Activated naive CD4-positive, alpha-beta T cell (primary cell): Measurements from ENCODE around the gene HEG1.
A peak's percentile ranks its signal among the peaks of the same experiment; 100 is the strongest.

Experiments
- DNase-seq, 4 experiments: peaks; one replicate each; lab custom pipeline; 2025; lab: John Stamatoyannopoulos, UW

Gene HEG1

DNA sequence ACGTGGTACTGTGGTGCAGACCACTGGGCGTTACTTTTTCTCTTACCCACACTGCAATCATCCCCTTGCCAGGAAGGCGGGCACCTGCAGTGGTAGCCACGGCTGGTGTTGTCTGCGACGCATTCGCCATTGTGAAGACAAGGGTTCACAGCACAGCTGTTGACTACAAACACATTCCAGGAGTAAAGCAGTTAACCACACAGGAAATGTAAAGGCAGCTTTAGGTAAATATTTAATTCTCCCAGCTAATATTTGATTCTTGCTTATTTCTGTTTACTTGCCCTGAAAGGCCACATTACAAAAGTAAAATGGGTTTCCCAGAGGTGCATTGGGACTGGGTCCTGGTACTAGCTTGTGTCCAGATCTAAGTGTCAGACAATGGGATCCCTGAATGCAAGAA is 45.4 kb downstream of the HEG1 start:
- DNase-seq: no peak

DNA sequence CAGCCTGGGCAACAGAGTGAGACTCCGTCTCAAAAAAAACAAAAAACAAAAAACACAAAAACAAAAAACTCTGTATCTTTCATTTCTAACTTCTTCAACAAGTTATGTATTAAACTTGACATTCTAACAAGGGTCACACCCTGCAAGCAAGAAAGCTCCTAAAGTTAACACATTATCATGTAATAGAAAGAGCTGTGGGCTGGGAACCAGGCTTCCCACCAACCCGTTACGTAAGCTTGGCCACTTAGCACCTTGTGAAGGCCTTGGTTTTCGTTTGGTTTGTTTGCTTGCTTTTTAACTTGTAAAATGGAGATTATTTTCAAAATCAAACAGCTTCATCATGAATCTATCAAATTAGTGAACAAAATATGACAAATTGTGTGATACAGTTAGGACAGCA is 47.0 kb downstream of the HEG1 start:
- no peak for DNase-seq

DNA sequence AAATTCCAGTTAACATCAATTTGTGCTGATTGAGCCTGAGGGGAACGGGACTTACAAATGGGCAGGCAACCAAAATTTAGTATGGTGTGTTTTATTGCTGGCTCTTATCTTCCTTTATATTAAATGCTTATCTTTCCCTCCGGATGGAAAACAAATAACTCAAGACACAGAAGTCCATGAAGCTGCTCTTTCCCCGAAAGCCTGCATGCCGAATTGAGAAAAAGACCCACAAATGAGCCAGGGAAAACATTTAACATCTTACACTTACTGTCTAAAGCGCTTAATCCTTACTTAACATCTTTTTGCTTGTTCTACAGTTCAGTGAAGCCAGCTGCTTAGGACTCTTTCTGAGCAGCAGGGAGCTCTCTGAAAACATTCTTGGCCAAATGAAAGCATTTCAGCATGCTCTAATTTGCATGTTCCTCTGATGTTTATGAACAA is 49.5 kb downstream of the HEG1 start:
- no peak for DNase-seq

DNA sequence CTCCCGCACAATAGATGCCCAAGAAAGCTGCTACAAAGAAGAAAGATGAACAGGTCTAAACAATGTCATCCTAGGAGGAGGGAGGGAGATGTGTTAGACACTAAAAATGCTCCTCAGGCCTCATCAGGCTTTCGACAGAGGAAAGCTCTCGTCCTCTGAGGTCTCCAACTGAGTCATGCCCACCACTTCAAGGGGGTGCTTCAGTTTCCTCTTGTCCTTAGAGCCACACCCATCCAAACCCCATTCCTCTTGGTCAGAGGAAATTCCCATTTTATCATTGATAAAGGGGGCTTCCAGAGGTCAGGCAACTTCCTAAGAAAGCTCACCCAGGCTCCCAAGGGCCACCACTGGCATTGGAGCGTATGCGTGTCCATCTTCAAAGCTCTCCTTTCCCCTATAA is 50.1 kb downstream of the HEG1 start:
- no peak for DNase-seq

DNA sequence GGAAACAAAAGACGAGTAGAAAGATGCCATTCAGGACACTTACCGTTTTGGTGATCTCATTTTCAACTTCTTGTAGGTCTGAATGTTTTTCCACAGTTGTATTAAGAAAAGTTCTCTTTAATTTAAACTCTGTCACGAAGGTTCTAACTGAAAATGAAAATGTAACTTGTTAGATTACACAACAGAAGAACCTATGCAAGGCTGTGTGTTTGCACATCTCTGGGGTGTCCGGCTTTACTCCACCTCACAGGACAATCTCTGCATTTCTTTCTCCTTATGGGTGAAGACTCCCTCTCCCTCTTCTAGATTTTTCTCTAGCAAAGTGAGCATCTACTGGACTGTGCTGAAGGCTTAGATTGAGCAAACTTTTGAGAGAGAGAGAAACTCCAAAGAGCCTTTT is 50.6 kb downstream of the HEG1 start:
- no peak for DNase-seq

- no peak for DNase-seq
These were observed 51.8 kb downstream of the HEG1 start for GRCh38 chr3:125003859-125004595.

- DNase-seq: no peak
These were observed 52.4 kb downstream of the HEG1 start for GRCh38 chr3:125003369-125003853.

DNA sequence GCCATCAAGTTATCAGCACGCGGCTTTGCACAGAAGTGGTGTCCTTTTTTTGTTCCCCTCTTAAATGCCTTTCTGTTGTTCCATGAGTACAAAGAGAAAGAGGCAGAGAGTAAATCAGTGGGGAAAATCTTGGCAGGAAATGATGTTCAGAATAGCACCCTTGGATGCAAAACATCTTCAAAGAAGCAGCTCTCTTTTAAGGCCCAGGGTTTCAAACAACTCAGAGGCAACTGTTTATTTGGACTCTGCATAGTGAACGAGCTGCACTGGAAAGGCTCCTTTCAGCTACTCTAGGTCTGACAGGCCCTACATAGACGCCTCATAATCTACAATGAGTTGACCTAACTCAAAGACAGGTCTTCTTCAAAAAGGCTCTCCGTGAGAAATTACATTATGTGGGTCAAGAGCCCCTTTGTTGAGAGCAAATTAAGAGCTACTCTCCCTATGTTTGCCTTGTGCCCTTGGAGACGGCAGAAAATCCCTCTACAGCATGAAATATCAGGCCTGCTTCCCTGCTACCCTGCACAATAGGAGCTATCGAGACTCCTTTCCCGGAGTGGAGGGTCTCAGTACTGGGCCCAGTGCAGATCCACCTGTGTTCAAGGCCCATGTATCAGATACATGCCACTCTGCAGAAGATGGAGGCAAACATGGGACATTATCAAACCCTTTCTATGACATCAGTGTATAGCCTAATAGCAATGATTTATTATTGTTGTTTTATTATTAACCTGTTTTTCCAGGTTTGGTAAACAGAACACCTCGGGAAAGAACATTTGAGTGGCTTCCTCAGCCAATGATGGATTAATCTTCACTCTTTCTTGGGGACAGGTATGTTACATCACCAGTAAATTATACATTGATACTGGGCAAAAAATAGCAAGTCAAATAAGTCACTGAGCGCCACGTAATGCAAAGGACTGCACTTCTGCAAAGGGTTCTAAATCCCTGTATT is 53.1 kb downstream of the HEG1 start:
- no peak for DNase-seq

- no peak for DNase-seq
These were observed 54.0 kb downstream of the HEG1 start for GRCh38 chr3:125001557-125002413.

DNA sequence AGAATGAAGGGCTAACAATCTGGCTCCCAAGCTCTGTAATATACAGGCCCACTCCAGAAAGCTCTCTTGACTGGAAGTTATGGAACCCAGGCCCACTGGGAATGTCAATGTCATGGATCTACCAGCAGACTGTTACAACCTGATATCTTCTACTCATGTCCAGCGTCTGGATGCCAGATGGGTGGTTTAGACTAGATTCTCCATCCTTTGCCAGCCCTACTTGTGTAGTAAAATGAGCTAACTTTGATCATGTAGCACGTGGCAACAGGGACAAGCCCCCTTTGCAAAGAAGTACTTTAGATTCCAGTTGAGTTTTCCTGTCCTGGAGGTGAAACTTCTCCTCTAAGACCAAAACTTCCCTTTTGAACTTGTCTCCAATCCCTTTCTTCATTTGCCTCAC is 55.1 kb downstream of the HEG1 start:
- no peak for DNase-seq

DNA sequence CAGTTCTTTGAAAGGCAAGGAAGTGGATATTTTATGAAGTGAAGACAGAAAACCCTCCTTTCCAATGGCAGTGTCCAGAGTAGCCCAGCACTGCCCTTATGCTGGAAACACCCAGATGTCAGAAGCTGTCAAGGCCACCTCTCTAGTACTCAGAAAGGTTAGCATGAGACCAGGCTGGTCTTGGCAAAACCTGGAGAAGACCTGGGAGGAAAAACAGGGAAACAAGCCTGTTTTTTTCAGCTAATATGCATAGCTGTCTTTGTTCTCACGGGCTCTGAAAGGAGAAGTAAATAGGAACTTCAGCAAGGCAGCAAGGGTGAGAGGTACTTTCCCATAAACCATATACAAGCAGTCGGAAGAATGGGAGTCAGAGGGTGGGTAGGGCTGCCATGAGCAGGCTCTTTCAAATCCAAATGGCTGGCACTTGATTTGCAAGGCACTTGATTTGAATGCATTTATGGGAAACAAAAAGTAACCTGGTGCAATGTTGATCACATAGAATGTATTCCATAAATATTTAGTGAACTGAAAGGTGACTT is 55.8 kb downstream of the HEG1 start:
- no peak for DNase-seq

DNA sequence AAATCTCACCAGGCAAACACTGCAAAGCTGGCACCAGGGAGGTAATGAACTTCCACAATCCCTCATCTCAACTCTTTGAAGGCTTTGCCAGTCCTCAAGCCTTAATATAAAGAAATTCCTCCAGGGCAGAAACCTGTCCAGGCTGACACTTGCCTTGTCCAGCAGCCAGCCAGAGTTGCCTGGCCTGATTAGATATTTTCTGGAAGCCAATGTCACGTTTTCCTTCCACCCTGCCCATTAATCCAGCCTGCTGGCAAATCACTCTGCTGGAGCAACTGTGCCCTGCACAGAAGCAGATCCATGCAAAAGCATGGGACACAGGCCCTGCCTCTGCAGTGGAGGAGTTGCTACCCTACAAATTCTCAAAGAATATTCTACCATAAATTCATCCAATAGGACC is 56.5 kb downstream of the HEG1 start:
- DNase-seq: no peak

GRCh38 chr3:124998247-124998630 is 57.6 kb downstream of the HEG1 start:
- DNase-seq: no peak

DNA sequence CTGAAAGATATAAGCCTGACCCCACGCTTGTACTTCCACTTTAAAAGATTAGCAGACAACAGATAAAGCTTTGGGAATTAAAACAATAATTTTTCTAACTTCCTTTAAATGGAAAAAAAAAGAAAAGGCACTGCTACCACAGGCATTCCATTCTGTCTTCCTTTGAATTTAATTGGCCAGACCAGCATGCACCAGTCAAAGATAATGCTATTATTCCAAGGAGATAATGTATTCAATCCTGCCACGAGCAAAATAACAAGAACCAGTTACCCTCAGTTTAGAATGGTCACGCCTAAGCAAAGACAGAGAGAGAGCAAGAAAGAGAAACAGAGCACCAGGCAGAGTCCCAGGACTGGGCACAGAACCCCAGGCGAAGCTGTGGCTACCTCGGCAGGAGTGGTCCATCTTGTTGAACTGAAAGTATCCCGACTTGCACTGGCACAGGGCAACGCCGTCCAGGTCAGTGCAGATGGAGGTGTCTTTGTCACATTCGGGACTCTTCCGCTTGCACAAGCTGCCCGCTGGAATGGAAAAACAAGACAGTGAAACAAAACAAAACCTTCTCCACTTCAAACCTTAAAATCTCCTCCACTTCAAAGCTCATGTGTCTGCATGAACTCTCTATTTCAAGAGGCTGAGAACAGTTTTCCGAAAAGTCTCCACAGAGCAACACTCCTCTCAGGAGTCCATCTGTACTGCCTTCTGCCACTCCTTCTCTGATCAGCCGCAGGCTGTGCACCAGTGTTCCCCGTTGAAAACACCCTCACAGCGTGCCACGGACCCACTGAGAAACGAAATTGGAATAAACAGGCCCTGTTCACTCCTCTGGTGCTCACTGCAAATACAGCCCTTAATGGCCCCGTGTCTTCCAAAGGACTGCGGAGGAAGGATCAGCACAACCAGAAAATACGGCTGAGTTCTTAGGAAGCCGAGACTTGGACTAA is 58.2 kb downstream of the HEG1 start:
- no peak for DNase-seq

- peak in 2 of 4 experiments; percentile 1 to 29 for DNase-seq
These were observed 60.3 kb downstream of the HEG1 start for GRCh38 chr3:124995460-124995994.

DNA sequence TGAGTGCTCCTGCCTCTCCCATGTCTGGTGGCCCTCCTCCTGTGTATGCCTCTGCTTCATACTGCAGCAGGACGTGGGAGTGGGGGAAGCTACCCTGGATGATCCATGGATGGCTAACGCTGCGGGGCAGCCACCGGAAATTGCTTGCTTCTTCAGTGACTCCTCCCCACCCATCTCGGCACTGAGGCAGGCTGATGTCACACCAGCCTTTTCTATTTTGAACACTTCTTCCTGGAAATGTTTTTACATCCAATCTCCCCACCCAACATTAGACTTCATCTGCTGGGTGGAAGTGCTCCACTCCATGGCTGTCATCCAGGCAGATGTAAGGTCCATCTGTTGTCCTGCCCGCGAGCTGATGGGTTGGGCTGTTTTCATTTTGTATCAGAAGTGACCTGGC is 62.3 kb downstream of the HEG1 start:
- no peak for DNase-seq

DNA sequence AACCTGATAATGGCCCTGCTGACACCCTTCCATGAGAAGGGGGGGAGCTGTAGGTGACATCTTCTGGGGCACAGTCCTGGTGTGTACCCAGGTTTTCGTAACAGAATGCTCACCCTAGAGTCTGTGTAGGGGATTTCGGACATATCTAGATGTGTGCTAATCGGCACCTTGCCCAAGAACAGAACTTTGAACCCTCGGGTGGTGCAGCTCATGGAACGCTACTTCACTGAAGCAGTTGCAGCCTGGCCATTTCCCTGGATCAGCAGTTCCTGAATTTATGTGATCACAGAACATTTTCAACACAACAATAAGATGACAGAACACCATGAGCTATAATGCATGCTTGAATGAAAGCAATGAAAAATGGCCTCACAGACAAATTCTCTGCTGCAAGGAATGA is 63.8 kb downstream of the HEG1 start:
- no peak for DNase-seq

DNA sequence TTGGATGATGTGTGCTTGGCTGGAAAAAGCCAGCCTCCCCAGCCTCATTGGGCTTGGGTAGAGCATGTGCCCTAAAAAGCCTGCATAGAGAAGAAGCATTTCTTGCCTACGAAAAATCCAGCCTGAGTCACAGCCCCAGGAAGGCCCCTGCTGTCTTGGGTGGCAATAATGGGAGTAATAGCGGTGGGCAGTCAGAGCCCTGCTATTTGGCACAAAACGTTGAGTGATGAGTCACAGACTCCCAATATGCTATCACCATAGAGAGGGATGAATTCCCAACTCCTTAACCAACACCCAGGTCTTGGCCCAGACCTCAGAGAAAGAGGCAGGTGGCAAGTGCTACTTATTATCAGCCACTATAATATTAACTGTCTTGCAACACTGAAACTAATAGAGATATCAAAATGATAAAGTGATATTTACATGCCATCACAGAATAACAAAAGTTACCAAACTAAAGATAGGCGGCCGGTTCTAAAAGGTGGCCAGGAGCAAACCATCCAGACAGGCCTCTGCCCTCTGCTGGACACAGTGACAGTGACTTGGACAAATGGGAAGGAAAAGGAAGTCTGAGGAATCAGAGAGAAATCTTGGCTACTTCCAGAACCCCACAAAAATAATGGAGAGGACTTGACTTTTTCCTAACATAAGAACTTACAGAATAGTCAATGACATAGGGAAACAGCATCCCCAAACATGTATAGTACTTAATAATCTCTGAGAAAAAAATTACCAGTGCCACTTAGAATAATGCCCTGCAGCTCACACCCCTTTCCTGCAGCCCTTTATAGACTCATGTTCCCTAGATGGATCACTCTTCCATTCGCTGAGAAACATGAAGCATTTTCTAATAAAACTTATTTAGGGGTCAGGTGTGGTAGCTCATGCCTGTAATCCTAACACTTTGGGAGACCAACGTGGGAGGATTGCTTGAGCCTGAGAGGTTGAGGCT is 69.3 kb downstream of the HEG1 start:
- no peak for DNase-seq

- no peak for DNase-seq
These were observed 70.4 kb downstream of the HEG1 start for GRCh38 chr3:124985349-124985748.
